Measurements from ENCODE around the gene LRRC26. TPM values are rescaled to one million over a fixed set of nuclear protein-coding genes. Genes with fewer than 3 reads are reported as not detected.

The LRRC26 gene
- total RNA-seq, 1 donor from 2014 or later, result not detected

GRCh38 chr9:137173796-137174664, 4.2 kb upstream of the LRRC26 start:
- Histone ChIP-seq H3K36me3 (ENCODE audit: control insufficient read depth, insufficient read depth, low read length) (no peaks in the 10 kb centered on the region), H3K27me3 (ENCODE audit: control insufficient read depth, insufficient read depth, low read length) (peaks cover 62% of the 10 kb centered on the region), H3K4me3 (ENCODE audit: low read depth, low read length) (no peak overlapping the region)
- no peak for DNase-seq (ENCODE audit: low read depth)
- TF ChIP-seq CTCF (IDR thresholded peaks at IDR 0.05; ENCODE audit: insufficient read depth, low read length, poor library complexity, severe bottlenecking), result no peak

- DNase-seq (ENCODE audit: low read depth), result no peak
- Histone ChIP-seq H3K4me3 (ENCODE audit: low read depth, low read length) (no peak overlapping the region), H3K36me3 (ENCODE audit: control insufficient read depth, insufficient read depth, low read length) (no peaks in the 10 kb centered on the region), H3K27me3 (ENCODE audit: control insufficient read depth, insufficient read depth, low read length) (peaks cover 69% of the 10 kb centered on the region)
- TF ChIP-seq CTCF (IDR thresholded peaks at IDR 0.05; ENCODE audit: insufficient read depth, low read length, poor library complexity, severe bottlenecking), result no peak
These were observed 3.3 kb upstream of the LRRC26 start for GRCh38 chr9:137172901-137173795.

- H3K27me3 ChIP-seq (ENCODE audit: control insufficient read depth, insufficient read depth, low read length), result peaks cover 87% of the 10 kb centered on the region
- H3K4me3 ChIP-seq (ENCODE audit: low read depth, low read length), result no peak overlapping the region
- no peaks in the 10 kb centered on the region for H3K36me3 ChIP-seq (ENCODE audit: control insufficient read depth, insufficient read depth, low read length)
- no peak for TF ChIP-seq CTCF (IDR thresholded peaks at IDR 0.05; ENCODE audit: insufficient read depth, low read length, poor library complexity, severe bottlenecking)
- no peak for DNase-seq (ENCODE audit: low read depth)
These were observed 1.5 kb upstream of the LRRC26 start for GRCh38 chr9:137171149-137171900.

- Histone ChIP-seq H3K27me3 (ENCODE audit: control insufficient read depth, insufficient read depth, low read length) (peaks cover 91% of the 10 kb centered on the region), H3K4me3 (ENCODE audit: low read depth, low read length) (no peak overlapping the region), H3K36me3 (ENCODE audit: control insufficient read depth, insufficient read depth, low read length) (no peaks in the 10 kb centered on the region)
- TF ChIP-seq CTCF (IDR thresholded peaks at IDR 0.05; ENCODE audit: insufficient read depth, low read length, poor library complexity, severe bottlenecking), result no peak
- DNase-seq (ENCODE audit: low read depth), result no peak
These were observed 766 bp upstream of the LRRC26 start for GRCh38 chr9:137170486-137171148.
